Stomach (tissue), 4 donors: ENCODE measurements around the gene TPP2.

Experiments used
- EP300 ChIP-seq: sonication (generic); formaldehyde crosslinking; IDR thresholded peaks from one replicate; pipeline ENCODE4 v1.6.1; 2017; ENCODE audit warnings: antibody characterized with exemption
- POLR2A ChIP-seq, 4 donors: fragments of 450-650 bp; IDR thresholded peaks; one replicate each; pipeline ENCODE4 v1.6.1; 2016; ENCODE audit warnings: antibody characterized with exemption in 4 of 4, control low read depth in 2 of 4, mild to moderate bottlenecking in 1 of 4, moderate library complexity in 1 of 4
- POLR2AphosphoS5 ChIP-seq, 3 donors: sonication (generic); formaldehyde crosslinking; IDR thresholded peaks; one replicate each; pipeline ENCODE4 v1.6.1; 2016; ENCODE audit warnings: antibody characterized with exemption in 3 of 3
- TF ChIP-seq, protein P1 (sequence below), 7 experiments: fragments of 450-650 bp in 4 of 7; fragments of 200-600 bp in 3 of 7; sonication (generic) in 3 of 7; IDR thresholded peaks; one replicate each; pipeline ENCODE4 v1.5.1; 2016 to 2019; ENCODE audit warnings: antibody characterized with exemption in 7 of 7, control low read depth in 2 of 7, mild to moderate bottlenecking in 1 of 7

GRCh38 chr13:102702965-102703725 lies 106.4 kb downstream of the TPP2 start:
- TF ChIP-seq, protein P1, sequence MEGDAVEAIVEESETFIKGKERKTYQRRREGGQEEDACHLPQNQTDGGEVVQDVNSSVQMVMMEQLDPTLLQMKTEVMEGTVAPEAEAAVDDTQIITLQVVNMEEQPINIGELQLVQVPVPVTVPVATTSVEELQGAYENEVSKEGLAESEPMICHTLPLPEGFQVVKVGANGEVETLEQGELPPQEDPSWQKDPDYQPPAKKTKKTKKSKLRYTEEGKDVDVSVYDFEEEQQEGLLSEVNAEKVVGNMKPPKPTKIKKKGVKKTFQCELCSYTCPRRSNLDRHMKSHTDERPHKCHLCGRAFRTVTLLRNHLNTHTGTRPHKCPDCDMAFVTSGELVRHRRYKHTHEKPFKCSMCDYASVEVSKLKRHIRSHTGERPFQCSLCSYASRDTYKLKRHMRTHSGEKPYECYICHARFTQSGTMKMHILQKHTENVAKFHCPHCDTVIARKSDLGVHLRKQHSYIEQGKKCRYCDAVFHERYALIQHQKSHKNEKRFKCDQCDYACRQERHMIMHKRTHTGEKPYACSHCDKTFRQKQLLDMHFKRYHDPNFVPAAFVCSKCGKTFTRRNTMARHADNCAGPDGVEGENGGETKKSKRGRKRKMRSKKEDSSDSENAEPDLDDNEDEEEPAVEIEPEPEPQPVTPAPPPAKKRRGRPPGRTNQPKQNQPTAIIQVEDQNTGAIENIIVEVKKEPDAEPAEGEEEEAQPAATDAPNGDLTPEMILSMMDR (IDR thresholded peaks at IDR 0.05) = no peak
- TF ChIP-seq POLR2AphosphoS5 (IDR thresholded peaks at IDR 0.05) (no peak), EP300 (no peak), POLR2A (IDR thresholded peaks at IDR 0.05) (no peak)
